Liver (tissue), 9 donors: ENCODE data around the gene SLC49A4. TPM values are rescaled to one million over a fixed set of nuclear protein-coding genes. Genes with fewer than 3 reads are reported as not detected.

Experiments
- DNase-seq: peaks from one replicate; pipeline ENCODE4 v3.0.0-alpha.2; 2017; ENCODE audit warnings: low spot score
- H3K27ac ChIP-seq, 2 donors: one replicate each; pipeline ENCODE4 v1.7.0; 2013; ENCODE audit warnings: inconsistent platforms in 2 of 2, low read length in 2 of 2, control low read depth in 1 of 2, low read depth in 1 of 2, mild to moderate bottlenecking in 1 of 2
- H3K27me3 ChIP-seq, 4 donors: one replicate each; pipeline versions ENCODE4 v1.6.1 to v1.7.0; 2013; ENCODE audit warnings: low read length in 3 of 4, inconsistent platforms in 1 of 4, mild to moderate bottlenecking in 1 of 4, moderate library complexity in 1 of 4; ENCODE audit not compliant: control insufficient read depth in 4 of 4, insufficient read depth in 4 of 4
- H3K36me3 ChIP-seq, 4 donors: one replicate each; pipeline versions ENCODE4 v1.6.1 to v1.7.0; 2013; ENCODE audit warnings: low read length in 3 of 4, mild to moderate bottlenecking in 3 of 4, low read depth in 1 of 4, moderate library complexity in 1 of 4; ENCODE audit not compliant: control insufficient read depth in 4 of 4, insufficient read depth in 3 of 4
- H3K4me1 ChIP-seq, 4 donors: one replicate each; pipeline versions ENCODE4 v1.6.1 to v1.7.0; 2013; ENCODE audit warnings: low read length in 3 of 4, mild to moderate bottlenecking in 3 of 4, moderate library complexity in 1 of 4; ENCODE audit not compliant: control insufficient read depth in 4 of 4, insufficient read depth in 4 of 4
- H3K4me3 ChIP-seq, 3 donors: one replicate each; pipeline versions ENCODE4 v1.6.1 to v1.7.0; 2013; ENCODE audit warnings: low read length in 3 of 3, control low read depth in 1 of 3, low read depth in 1 of 3, mild to moderate bottlenecking in 1 of 3
- H3K9ac ChIP-seq, 2 donors: one replicate each; pipeline ENCODE4 v1.7.0; 2013; ENCODE audit warnings: low read length in 2 of 2, mild to moderate bottlenecking in 2 of 2, moderate library complexity in 2 of 2, control low read depth in 1 of 2, low read depth in 1 of 2
- H3K9me3 ChIP-seq, 4 donors: one replicate each; pipeline versions ENCODE4 v1.6.1 to v1.7.0; 2013; ENCODE audit warnings: low read length in 3 of 4; ENCODE audit not compliant: control insufficient read depth in 4 of 4
- EGR1 ChIP-seq, 2 donors: IDR thresholded peaks; 2 replicates each; pipeline ENCODE4 v1.6.1; 2016 to 2018; ENCODE audit warnings: antibody characterized with exemption in 2 of 2, low read depth in 2 of 2
- FOXA1 ChIP-seq: IDR thresholded peaks from 2 replicates; pipeline ENCODE4 v1.6.1; 2016; ENCODE audit warnings: antibody characterized with exemption
- FOXA2 ChIP-seq: IDR thresholded peaks from 2 replicates; pipeline ENCODE4 v1.6.1; 2016; ENCODE audit warnings: antibody characterized with exemption
- GABPA ChIP-seq, 2 donors: IDR thresholded peaks in 1 of 2; conservative IDR thresholded peaks in 1 of 2; 2 replicates each; pipeline ENCODE4 v1.6.1; 2016; ENCODE audit warnings: antibody characterized with exemption in 2 of 2, mild to moderate bottlenecking in 1 of 2, moderate library complexity in 1 of 2
- HNF4A ChIP-seq, 2 donors: conservative IDR thresholded peaks; 2 replicates each; pipeline ENCODE4 v1.6.1; 2016; ENCODE audit warnings: antibody characterized with exemption in 2 of 2, mild to moderate bottlenecking in 2 of 2
- HNF4G ChIP-seq: IDR thresholded peaks from 2 replicates; pipeline ENCODE4 v1.6.1; 2016; ENCODE audit warnings: antibody characterized with exemption
- NR2F2 ChIP-seq: IDR thresholded peaks from 2 replicates; pipeline ENCODE4 v1.6.1; 2016; ENCODE audit warnings: antibody characterized with exemption
- RAD21 ChIP-seq, 2 donors: IDR thresholded peaks; 2 replicates each; pipeline ENCODE4 v1.6.1; 2016; ENCODE audit warnings: antibody characterized with exemption in 2 of 2, mild to moderate bottlenecking in 2 of 2
- SP1 ChIP-seq: IDR thresholded peaks from 2 replicates; pipeline ENCODE4 v1.6.1; 2018; ENCODE audit warnings: antibody characterized with exemption, mild to moderate bottlenecking
- TAF1 ChIP-seq: conservative IDR thresholded peaks from 2 replicates; pipeline ENCODE4 v1.6.1; 2016; ENCODE audit warnings: antibody characterized with exemption, mild to moderate bottlenecking
- YY1 ChIP-seq: IDR thresholded peaks from 2 replicates; pipeline ENCODE4 v1.6.1; 2016; ENCODE audit warnings: antibody characterized with exemption, mild to moderate bottlenecking
- WGBS: extraction: QIAGEN DNeasy Blood & Tissue Kit; methylation state at CpG from one replicate; pipeline ENCODE4 v1.1.7; 2013; 5-methylcytosine and 5-hydroxymethylcytosine counted together
- polyA plus RNA-seq, 2 donors: library from polyadenylated mRNA; stranded (reverse) in 1 of 2; unstranded in 1 of 2; fragments of 200-250 nt in 1 of 2; fragments of >200 nt in 1 of 2; fragmentation: Nextera tagmentation in 1 of 2; extraction: Ambion mirVana in 1 of 2; gene quantifications; one replicate each; pipeline versions ENCODE4 v1.2.1 to v1.2.3, GENCODE V29; 2013 to 2015
- total RNA-seq, 2 donors: library from RNA; depleted of rRNA; stranded (reverse); fragments of >200 nt; gene quantifications; one replicate each; pipeline ENCODE4 v1.2.3, GENCODE V29; 2014
- TF ChIP-seq, protein P1 (sequence below): IDR thresholded peaks from 2 replicates; pipeline ENCODE4 v1.6.1; 2016; ENCODE audit warnings: antibody characterized with exemption
- TF ChIP-seq, protein P2 (sequence below): fragments of 150-350 bp; IDR thresholded peaks from 2 replicates; pipeline ENCODE4 v1.5.1; 2017; ENCODE audit warnings: improper control_type of control experiment, low read depth, low read length; ENCODE audit not compliant: missing input control
- TF ChIP-seq, protein P3 (sequence below): IDR thresholded peaks from 2 replicates; pipeline ENCODE4 v1.6.1; 2016; ENCODE audit warnings: antibody characterized with exemption, mild to moderate bottlenecking
- donor health status: healthy.
- donor health status: healthy.
- donor health status: healthy.
- donor health status: healthy.
- donor health status: healthy.

Gene SLC49A4
- total and polyA plus RNA-seq, 4 donors, result 3.3 to 11.1 (median 6.3) TPM

DNA sequence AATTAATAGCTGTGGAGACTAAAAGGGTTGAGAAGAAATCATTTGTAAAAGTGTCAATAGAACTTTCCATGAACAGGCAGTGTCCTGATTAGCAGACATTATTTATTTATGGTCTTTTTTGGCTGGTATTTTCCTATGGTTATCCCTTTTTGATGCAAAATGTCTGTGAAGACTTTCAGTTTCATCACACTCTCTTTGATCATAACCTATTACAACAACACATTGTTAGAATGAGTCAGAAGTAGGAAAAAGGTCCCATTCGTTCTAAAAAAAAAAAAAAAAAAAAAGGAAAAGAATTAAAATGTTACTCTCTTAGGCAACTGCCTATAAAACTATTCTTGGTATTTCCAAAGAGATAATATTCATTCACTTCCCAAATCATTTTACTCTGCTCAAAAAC, 62.1 kb downstream of the SLC49A4 start (continued):
- TF ChIP-seq, protein P1, sequence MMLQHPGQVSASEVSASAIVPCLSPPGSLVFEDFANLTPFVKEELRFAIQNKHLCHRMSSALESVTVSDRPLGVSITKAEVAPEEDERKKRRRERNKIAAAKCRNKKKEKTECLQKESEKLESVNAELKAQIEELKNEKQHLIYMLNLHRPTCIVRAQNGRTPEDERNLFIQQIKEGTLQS, result no peak
- TF ChIP-seq HNF4A (conservative IDR thresholded peaks at IDR 0.05) (no peak), FOXA2 (no peak), EGR1 (IDR thresholded peaks at IDR 0.05; ENCODE audit: low read depth in 2 of 2) (no peak), SP1 (no peak), NR2F2 (no peak)
- TF ChIP-seq, protein P2, sequence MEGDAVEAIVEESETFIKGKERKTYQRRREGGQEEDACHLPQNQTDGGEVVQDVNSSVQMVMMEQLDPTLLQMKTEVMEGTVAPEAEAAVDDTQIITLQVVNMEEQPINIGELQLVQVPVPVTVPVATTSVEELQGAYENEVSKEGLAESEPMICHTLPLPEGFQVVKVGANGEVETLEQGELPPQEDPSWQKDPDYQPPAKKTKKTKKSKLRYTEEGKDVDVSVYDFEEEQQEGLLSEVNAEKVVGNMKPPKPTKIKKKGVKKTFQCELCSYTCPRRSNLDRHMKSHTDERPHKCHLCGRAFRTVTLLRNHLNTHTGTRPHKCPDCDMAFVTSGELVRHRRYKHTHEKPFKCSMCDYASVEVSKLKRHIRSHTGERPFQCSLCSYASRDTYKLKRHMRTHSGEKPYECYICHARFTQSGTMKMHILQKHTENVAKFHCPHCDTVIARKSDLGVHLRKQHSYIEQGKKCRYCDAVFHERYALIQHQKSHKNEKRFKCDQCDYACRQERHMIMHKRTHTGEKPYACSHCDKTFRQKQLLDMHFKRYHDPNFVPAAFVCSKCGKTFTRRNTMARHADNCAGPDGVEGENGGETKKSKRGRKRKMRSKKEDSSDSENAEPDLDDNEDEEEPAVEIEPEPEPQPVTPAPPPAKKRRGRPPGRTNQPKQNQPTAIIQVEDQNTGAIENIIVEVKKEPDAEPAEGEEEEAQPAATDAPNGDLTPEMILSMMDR, result no peak

DNA sequence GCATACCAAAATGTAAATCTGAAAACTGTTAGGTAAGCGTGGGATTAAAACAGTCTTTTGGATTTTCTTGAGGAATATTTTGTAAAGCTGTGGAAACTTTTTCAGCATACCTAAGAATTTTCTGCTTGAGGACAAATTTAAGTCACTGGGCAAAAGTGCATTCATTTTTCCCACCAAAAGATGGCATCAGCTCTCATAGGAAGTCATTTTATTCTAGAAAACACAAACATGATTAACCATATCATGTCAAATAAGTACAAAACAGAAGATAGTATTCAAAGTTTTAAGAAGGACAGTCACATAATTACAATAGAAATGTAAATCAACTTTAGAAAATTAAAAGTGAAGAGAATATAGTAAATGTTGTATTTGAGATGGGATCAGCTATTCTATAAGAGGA, 63.5 kb downstream of the SLC49A4 start:
- 92% methylated on average over 1 of the region's 1 CpG for WGBS
- TF ChIP-seq FOXA2 (no peak), EGR1 (IDR thresholded peaks at IDR 0.05; ENCODE audit: low read depth in 2 of 2) (no peak), RAD21 (IDR thresholded peaks at IDR 0.05) (peak; percentile 62 to 67), HNF4G (no peak), FOXA1 (no peak), SP1 (no peak), GABPA (IDR thresholded peaks at IDR 0.05 in 1 of 2, conservative IDR thresholded peaks at IDR 0.05 in 1 of 2) (no peak), TAF1 (no peak), YY1 (no peak)
- TF ChIP-seq, protein P1, result no peak
- TF ChIP-seq, protein P2, result peak; percentile 19
- TF ChIP-seq, protein P3, sequence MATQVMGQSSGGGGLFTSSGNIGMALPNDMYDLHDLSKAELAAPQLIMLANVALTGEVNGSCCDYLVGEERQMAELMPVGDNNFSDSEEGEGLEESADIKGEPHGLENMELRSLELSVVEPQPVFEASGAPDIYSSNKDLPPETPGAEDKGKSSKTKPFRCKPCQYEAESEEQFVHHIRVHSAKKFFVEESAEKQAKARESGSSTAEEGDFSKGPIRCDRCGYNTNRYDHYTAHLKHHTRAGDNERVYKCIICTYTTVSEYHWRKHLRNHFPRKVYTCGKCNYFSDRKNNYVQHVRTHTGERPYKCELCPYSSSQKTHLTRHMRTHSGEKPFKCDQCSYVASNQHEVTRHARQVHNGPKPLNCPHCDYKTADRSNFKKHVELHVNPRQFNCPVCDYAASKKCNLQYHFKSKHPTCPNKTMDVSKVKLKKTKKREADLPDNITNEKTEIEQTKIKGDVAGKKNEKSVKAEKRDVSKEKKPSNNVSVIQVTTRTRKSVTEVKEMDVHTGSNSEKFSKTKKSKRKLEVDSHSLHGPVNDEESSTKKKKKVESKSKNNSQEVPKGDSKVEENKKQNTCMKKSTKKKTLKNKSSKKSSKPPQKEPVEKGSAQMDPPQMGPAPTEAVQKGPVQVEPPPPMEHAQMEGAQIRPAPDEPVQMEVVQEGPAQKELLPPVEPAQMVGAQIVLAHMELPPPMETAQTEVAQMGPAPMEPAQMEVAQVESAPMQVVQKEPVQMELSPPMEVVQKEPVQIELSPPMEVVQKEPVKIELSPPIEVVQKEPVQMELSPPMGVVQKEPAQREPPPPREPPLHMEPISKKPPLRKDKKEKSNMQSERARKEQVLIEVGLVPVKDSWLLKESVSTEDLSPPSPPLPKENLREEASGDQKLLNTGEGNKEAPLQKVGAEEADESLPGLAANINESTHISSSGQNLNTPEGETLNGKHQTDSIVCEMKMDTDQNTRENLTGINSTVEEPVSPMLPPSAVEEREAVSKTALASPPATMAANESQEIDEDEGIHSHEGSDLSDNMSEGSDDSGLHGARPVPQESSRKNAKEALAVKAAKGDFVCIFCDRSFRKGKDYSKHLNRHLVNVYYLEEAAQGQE, result no peak
- DNase-seq, result no peak
- H3K27me3 ChIP-seq, result no peaks in the 10 kb centered on the region
- H3K4me3 ChIP-seq, result no peak overlapping the region
- H3K4me1 ChIP-seq, result no peaks in the 10 kb centered on the region
- peaks cover 0 to 7% (median 4%) of the 10 kb centered on the region in 4 donors for H3K36me3 ChIP-seq
- H3K9ac ChIP-seq, result no peak overlapping the region
- H3K27ac ChIP-seq, result no peak overlapping the region
- no peaks in the 10 kb centered on the region for H3K9me3 ChIP-seq
